SW 1271 (cell line): ENCODE measurements around the gene KDM3A.

Experiments
- DNase-seq, 2 experiments: peaks; one replicate each; lab custom pipeline; 2025; lab: John Stamatoyannopoulos, UW

Gene KDM3A, protein sequence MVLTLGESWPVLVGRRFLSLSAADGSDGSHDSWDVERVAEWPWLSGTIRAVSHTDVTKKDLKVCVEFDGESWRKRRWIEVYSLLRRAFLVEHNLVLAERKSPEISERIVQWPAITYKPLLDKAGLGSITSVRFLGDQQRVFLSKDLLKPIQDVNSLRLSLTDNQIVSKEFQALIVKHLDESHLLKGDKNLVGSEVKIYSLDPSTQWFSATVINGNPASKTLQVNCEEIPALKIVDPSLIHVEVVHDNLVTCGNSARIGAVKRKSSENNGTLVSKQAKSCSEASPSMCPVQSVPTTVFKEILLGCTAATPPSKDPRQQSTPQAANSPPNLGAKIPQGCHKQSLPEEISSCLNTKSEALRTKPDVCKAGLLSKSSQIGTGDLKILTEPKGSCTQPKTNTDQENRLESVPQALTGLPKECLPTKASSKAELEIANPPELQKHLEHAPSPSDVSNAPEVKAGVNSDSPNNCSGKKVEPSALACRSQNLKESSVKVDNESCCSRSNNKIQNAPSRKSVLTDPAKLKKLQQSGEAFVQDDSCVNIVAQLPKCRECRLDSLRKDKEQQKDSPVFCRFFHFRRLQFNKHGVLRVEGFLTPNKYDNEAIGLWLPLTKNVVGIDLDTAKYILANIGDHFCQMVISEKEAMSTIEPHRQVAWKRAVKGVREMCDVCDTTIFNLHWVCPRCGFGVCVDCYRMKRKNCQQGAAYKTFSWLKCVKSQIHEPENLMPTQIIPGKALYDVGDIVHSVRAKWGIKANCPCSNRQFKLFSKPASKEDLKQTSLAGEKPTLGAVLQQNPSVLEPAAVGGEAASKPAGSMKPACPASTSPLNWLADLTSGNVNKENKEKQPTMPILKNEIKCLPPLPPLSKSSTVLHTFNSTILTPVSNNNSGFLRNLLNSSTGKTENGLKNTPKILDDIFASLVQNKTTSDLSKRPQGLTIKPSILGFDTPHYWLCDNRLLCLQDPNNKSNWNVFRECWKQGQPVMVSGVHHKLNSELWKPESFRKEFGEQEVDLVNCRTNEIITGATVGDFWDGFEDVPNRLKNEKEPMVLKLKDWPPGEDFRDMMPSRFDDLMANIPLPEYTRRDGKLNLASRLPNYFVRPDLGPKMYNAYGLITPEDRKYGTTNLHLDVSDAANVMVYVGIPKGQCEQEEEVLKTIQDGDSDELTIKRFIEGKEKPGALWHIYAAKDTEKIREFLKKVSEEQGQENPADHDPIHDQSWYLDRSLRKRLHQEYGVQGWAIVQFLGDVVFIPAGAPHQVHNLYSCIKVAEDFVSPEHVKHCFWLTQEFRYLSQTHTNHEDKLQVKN (N-terminal part only)

DNA sequence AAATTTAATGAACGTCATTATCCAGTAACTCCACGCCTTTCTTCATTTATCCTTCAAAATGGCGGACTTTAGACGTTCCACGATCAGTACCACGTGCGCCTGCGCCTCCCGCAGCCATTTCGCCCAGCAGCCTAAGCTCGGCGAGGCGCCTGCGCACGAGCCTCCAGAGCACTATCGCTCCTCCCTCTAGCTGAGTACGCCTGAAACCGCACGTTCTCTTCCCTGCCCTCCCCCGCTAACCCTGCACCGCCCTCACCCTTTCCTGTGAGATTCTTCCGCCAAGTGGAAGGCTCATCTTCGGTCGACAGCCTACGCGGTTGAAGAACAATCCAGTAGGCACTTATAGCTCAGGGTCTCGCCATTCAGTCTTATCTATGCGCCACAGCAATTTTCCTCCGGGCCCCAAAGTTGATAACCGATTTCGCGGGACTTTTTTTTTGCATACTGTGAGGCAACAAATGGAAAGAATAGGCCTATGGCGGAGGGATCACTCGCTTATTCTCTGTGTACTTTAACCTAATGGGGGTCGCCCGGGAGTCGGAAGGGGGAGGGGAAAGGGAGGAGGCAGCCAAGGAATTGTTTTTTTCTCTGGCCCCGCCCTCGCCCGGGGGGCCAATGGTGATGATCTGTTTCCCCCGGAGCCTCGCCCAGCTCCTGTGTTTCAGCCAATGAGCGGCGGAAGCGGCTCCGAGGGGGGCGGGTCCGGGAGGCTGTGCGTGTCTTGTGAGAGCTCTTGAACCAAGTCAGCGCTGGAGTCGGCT is at the start of gene KDM3A:
Gene KDM3A (plus strand): TSS at position 741 of the 761 bp plus-strand sequence. CDS start 677 bp downstream, outside the sequence.
- peak; percentile 94 to 96 for DNase-seq

DNA sequence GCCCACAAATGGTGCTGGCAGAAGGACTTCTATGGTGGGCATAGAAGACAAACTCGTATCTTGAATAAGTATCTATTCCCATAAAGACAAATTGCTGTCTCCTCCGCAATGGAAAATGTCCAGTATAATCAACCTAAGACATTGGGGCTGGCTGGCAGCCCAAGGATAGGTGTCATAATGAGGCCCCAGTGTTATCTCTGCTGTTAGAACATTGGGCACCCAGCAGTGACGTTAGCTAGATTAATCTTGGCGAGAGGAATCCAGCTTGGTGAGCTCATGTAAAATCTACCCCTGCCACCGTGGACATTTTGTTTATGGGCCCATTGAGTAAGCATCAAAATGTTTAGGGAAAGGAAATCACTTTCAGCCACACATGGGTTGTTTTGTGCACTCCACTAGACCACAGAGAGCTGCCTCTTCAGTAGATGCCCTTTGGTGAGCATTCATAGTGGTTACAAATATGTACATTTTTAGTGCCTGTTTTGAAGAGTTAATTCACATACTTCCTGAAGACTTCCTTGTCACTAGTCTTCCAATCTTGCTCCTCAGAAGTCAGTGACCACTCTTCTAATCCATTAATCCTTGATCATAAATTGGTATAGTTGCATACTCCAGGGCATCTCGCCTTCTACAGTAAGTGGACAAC is 48.2 kb upstream of the KDM3A start:
- DNase-seq = no peak

DNA sequence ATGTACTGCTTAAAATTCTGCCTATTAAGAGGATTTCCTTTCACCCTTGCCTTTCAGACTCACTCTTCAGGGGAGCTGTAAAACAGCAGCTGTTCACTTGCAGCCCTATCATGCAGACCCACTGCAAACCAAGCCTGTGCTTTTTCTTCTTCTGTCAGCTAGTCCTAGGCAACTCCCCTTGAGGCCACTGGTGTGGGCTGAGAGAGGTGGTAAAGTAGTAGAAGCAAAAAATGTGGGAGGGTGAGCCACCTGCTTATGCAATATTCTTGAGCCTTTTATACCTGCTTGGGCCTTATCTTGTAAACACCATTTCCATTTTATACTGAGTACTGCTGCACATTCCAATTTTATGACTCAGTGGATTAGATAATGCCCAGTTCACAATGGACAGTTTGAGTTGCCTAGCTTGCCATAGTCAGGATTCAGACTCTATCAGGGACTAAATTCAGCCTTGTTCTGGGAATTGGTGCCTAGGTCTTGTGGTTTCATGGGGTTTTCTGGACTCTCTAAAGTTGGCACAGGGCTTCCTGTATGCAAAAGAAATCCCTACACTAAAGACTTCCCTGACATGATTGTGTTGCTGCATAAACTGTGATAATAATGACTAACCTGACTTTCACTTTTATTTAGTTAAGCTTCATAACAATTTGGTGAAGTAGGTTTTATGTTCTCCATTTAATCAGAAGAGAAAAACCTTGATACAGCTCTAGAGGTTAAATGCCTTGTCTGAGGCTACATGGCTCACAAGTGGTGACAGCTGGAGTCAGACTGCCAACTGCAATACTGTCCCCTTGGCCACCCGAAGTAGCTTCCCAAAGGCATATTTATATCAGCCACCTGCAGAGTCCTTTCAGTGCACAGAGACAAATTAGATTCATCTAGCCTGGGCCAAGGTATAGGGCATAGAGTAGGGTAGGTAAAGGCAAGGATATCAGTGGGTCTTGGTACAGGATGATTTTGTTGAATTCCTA is 47.4 kb upstream of the KDM3A start:
- DNase-seq = peak in 1 of 2 experiments; percentile 17

DNA sequence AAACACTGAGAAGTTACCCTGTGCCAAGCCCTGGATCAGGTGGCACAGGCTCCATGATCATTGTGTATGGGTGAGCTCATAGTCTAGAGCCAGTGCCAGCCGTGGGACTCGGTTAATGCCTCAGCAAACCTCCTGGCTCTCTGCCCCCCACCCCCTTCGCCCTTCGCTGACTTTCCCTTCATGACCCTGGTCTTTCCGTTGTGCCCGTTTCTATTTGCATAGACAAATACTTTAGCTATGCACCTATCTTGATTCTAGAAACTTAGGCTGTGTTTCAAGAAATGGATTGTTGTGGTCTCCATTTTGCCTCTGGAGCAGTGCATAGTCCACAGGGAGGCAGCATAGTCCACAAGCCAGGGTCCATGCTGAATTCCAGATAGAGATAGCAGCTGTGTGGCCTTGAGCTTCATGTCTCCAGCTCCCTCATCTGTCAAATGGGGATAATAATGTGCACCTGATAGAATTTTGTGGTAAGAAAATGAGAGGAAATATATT is 44.8 kb upstream of the KDM3A start:
- DNase-seq = peak in 1 of 2 experiments; percentile 31

DNA sequence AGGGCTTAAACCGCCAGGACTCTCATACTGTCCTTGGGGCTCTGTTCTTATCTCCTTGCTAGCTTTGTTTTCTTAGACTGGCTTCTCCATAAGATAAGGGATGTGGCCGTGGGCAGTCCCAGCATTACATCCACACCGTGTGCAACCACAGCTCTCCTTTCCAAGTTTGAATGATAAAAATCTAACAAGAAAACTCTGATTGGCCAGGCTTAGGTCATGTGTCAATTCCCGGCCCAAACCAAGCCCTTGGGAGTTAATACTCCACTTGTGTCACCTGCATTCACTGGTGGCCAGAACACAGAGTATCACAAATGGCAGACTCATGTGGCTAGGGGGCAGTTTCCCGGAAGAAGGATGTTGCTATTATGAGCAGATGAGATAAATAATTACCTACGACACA is 43.2 kb upstream of the KDM3A start:
- DNase-seq = no peak

DNA sequence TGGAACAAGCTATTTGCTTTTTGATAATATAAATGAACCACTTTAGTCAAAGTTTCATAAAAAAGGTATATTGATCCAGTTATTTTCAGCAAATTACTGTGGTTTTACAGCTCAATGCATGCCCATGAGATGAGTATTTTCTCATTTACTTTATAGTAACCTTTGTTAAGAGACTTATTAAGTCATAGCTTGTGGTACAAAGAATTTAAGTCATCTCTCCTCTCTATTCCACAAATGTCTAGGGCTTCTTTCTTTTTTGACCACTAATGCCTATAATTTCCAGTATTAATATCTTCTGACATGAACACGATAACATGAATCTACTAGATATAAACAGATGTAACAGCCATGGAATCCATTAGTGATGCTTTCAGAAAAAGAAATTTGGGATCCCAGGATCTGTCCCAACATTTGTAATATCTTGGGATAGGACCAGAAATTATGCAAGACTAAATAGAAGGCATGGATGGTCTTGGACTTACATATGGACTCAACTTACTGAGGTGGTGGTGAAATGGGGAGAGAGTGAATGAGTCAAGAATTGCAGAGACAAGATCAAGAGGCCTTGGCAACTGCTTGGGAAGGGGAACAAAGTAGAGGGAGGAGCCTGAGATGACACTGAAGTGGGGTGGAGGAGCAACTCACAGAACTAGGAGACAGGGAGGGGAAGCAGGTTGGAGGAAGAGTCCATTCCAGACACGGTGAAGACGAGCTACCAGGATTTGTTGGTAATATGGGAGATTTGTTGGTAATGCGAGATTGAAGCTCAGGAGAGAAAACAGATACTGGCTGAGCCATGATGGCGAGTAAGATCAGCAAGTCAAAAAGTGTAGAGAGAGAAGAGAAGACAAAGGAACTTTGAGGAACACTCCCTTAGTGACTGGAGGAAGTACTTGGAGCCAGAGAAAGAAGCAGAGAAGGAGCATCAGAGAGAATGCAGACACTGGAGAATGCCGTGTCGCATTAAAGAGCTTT is 42.4 kb upstream of the KDM3A start:
- no peak for DNase-seq

DNA sequence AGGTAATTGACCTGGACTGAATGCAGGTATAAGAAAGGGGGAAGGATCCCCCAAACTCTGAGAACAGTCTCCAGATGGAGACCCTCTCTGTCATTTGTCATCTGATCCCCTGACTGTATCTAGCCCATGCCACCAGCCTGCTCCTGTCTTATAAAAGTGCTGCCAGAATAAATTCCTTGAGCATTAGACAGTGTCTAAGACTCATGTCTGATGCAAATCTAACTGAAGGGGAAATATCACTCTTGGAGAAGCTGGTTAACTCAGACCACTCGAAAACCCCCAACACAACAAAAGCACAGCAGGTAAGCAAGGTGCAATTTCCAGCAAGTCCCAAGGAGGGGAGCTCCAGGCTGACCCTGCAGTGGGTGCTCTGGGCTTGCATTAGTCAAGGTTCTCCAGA is 40.9 kb upstream of the KDM3A start:
- DNase-seq = no peak

DNA sequence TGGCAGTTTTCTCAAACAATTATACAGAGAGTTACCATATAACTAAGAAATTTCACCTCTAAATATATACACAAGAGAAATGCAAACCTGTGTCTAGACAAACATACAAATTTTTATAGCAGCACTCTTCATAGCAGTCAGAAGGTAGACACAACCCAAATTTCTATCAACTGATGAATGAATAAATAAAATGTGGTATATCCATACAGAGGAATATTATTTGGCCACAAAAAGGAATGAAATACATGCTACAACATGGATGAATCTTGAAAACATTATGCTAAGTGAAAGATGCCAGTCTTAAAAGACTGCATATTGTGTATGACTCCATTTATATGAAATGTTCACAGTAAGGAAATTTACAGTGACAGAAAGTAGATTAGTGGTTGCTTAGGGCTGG is 30.6 kb upstream of the KDM3A start:
- no peak for DNase-seq

DNA sequence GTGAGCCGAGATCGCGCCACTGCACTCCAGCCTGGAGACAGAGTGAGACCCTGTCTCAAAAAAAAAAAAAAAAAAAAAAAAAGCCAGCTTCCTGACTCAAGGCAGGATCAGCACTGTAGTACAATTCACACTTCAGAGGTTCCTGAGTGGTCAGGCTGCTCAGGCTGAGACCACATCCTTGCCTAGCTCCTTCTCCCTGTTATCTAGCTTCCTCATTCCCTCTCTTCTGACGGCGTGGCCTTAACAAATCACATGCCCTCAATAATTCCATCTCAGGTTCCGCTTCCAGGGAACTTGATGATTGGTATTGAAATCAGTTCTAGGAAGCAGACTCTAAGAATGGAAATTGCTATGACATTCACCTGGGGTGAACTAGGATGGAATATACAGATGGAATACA is 29.8 kb upstream of the KDM3A start:
- DNase-seq = no peak

DNA sequence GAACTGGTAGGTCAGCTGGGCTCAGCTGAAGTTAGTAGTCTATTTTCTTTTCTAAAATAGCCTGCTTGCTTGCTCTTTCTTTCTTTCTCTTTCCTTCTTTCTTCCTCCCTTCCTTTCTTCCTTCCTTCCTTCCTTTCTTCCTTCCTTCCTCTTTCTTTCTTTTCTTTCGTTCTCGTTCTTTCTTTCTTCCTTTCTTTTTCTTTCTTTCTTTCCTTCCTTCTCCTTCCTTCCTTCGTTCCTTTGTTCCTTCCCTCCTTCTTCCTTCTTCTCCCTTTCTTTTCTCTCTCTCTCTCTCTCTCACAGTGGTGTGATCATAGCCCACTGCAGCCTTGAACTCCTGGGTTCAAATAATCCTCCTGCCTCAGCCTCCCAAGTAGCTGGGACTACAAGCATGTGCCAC is 29.2 kb upstream of the KDM3A start:
- no peak for DNase-seq

DNA sequence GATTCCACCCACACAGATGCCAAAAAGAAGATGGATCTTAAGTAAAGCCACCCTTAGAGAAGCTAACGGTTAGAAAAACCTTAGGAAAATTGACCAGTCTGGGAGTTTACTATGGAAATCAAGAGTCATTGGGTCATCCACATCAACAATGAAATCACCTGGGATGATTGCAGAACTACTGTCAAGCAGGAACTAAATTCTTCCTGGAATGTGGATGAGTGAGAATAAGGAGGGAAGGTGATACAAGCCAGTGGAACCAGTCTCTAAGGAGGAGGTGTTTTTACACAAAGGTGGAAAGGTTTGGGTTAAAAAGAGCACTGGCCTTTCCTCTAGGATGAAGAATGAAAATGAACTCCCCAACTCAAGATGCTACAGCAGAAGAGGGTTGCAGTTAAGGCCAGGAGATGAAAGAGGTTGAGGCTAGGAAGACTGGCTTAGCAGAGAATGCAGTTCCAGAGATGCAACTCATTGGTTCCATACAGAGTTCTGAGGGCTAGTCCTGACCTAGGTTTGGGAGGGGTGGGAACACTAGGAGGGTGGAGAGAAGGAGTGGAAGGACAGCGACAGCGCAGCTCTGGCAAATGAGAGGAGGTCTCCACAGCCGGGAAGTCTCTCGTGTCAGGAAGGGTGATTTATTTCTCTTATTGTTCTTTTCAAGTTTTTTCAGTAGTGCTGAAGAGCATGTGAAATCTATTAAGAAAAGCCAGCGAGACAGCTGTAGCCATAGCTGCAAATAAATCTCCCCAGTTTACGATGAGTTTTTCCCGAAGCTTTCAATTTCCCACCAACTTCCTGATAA is 27.7 kb upstream of the KDM3A start:
- no peak for DNase-seq

DNA sequence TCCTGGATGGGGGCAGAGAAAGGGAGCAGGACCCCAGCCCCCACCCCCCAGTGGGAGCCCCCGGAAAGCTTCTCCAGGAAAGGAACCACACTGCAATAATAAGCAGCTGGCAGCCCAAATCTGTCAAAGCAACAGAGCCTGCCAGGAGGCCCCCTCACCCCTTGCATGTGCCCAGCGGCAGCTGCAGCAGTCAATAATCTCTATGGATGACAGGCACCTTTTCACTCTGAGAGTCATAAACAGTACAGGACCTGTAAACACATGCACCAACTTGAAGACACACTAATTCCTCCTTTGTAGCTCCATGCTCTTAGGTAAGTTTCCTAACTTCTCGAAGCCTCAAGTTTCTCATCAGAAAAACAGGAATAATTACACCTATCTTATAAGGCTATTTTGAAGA is 26.2 kb upstream of the KDM3A start:
- no peak for DNase-seq

DNA sequence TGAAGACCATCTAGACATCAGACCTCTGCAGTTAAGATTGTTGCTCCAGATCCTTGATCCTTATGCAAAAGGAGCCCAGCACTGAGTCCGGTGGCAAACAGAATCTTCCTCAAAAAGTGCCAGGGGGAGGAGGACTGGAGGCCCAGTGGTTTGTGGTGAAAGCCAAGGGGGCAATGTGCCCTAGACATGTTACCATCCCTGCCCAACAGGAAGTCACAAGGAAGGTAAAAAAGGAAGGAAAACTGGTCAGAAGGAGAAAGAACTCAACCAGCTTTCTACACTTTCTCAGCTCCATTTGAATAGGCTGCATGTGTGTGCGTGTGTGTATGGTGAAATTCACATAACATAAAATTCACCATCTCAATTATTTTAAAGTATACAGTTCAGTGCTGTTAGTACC is 25.0 kb upstream of the KDM3A start:
- no peak for DNase-seq

DNA sequence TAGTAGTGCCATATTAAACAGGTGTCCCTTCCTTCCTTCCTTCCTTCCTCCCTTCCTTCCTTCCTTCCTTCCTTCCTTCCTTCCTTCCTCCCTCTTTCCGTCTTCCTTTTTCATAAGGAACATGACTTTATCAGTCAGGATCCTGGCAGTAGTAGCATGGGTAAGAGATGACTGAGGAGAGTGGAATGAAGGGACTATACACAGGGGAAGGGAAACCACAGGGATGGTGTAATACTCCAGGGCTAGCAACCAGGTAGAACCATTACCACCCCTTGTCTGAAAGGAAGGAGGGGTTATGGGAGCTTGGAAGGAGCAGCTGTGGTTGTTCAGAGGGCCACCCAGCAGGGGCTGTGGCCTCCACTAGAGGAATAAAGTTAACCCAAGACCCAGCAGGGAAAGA is 23.2 kb upstream of the KDM3A start:
- no peak for DNase-seq

DNA sequence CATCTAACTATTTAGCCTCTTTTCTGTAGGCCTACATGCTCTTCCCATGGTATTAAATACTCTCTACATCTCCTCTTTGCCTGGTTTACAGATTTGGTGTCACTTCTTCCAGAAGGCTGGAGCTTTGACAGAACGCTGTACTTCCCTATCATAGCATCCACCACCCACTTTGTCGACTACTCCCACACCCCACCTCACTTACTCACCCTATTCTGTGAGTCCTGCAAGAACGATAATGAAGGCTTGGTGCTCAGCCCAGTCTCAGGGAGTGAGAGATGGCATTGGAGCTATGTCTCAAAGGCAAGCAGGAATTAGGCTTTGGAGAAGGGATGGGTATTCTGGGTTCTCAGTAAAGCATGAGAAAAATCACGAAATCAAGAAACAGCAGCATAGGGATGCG is 20.3 kb upstream of the KDM3A start:
- DNase-seq = no peak

DNA sequence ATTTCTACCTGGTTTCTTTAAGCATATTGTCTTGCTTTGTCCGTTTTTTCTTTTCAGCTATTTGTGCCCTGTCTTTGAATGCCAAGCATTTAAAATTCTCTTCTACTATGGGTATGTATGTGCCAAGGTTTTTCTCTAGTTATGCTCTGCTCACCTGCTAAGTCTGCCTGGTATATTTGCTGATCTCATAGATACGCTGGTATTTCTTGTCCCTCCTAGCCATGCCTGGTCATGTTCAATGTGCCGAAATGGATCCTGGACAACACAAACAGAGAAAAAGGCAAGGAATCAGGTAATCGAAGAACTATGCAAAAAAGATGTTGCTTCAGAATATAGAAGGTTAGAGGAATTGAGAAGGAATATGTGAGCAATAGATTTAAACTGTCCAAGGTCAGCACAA is 14.9 kb upstream of the KDM3A start:
- DNase-seq = no peak

DNA sequence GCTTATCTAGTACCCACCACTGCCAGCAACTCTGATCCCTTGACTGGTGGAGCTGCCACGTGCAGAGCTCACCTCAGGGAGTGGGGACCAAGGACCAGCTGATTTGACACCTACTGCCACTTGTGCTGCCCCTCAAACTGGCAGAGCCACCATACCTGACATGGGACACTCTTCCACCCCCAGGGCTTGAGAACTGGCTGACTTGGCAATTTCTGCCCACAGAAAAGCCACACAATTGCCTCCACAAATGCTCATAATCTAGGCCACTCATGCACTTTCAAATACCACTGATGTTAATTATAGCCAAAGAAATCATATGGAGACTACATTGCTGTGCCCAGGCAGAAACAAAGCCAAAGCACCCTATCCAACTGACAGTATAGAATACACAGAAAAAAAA is 11.8 kb upstream of the KDM3A start:
- no peak for DNase-seq

DNA sequence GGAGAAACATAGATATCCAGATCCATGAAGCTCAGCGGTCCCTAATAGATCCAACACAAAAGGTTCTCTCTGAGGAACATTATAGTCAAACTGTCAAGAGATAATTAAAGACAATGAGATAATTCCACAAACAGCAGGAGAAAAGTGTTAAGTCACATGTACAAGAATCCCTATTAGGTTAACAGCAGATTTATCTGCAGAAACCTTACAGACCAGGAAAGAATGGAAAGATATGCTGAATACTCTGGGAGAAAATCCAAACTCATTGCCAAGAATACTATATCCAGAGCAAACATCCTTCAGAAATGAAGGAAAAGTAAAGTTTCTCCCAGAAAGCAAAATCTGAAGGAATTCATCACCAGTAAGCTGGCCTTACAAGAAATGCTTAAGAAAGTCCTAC is 10.8 kb upstream of the KDM3A start:
- DNase-seq = no peak
